Inferior parietal cortex (tissue), 1 donor: ENCODE measurements around the gene ARSG.
"Not testable (repeated sequence)": the region's sequence is repeated elsewhere in the genome, so short reads cannot be mapped to it uniquely, and the experiment has no call there.

Experiments
- DNase-seq: peaks from one replicate; pipeline ENCODE4 v3.0.0-alpha.2; 2016; ENCODE audit errors: extremely low spot score

Gene ARSG

GRCh38 chr17:68277807-68278206 is 13.5 kb upstream of the ARSG start:
- no peak for DNase-seq

GRCh38 chr17:68281965-68282364 is 9.3 kb upstream of the ARSG start:
- not testable (repeated sequence) for DNase-seq

GRCh38 chr17:68288375-68288774 is 2.9 kb upstream of the ARSG start:
- DNase-seq, result no peak

- DNase-seq, result no peak
These were observed 2.5 kb upstream of the ARSG start for GRCh38 chr17:68288804-68289203.

GRCh38 chr17:68289473-68289872 is 1.8 kb upstream of the ARSG start:
- DNase-seq, result no peak

GRCh38 chr17:68289936-68290267 is 1.4 kb upstream of the ARSG start:
- no peak for DNase-seq

- DNase-seq, result no peak
These were observed 884 bp upstream of the ARSG start for GRCh38 chr17:68290268-68290954.

GRCh38 chr17:68291836-68292688 is 767 bp downstream of the ARSG start:
- peak; percentile 53 for DNase-seq

GRCh38 chr17:68292689-68293040 is 1.4 kb downstream of the ARSG start:
- DNase-seq, result peak; percentile 25

- no peak for DNase-seq
These were observed 2.3 kb downstream of the ARSG start for GRCh38 chr17:68293490-68294195.

GRCh38 chr17:68294196-68294555 is 2.9 kb downstream of the ARSG start:
- DNase-seq, result no peak

GRCh38 chr17:68294617-68295016 is 3.3 kb downstream of the ARSG start:
- DNase-seq, result no peak

GRCh38 chr17:68295086-68295485 is 3.8 kb downstream of the ARSG start:
- no peak for DNase-seq

- no peak for DNase-seq
These were observed 5.2 kb downstream of the ARSG start for GRCh38 chr17:68296217-68297191.

- no peak for DNase-seq
These were observed 5.9 kb downstream of the ARSG start for GRCh38 chr17:68297195-68297594.

- no peak for DNase-seq
These were observed 7.3 kb downstream of the ARSG start for GRCh38 chr17:68298601-68299000.

- DNase-seq, result no peak
These were observed 8.5 kb downstream of the ARSG start for GRCh38 chr17:68299817-68300216.

GRCh38 chr17:68301438-68301959 is 10.2 kb downstream of the ARSG start:
- no peak for DNase-seq

GRCh38 chr17:68302066-68302564 is 10.8 kb downstream of the ARSG start:
- no peak for DNase-seq

- DNase-seq, result no peak
These were observed 11.4 kb downstream of the ARSG start for GRCh38 chr17:68302666-68303065.

- DNase-seq, result no peak
These were observed 13.4 kb downstream of the ARSG start for GRCh38 chr17:68304706-68305105.
